GM12801 (cell line): Measurements from ENCODE around the gene BATF.

Experiments
- TF ChIP-seq, protein P1 (sequence below): IDR thresholded peaks from one replicate; pipeline ENCODE4 v1.5.1; 2011; ENCODE audit warnings: control low read depth; ENCODE audit not compliant: insufficient read length; ENCODE audit errors: extremely low read depth

BATF gene

GRCh38 chr14:75487155-75487671 is 35.1 kb upstream of the BATF start:
- TF ChIP-seq, protein P1, sequence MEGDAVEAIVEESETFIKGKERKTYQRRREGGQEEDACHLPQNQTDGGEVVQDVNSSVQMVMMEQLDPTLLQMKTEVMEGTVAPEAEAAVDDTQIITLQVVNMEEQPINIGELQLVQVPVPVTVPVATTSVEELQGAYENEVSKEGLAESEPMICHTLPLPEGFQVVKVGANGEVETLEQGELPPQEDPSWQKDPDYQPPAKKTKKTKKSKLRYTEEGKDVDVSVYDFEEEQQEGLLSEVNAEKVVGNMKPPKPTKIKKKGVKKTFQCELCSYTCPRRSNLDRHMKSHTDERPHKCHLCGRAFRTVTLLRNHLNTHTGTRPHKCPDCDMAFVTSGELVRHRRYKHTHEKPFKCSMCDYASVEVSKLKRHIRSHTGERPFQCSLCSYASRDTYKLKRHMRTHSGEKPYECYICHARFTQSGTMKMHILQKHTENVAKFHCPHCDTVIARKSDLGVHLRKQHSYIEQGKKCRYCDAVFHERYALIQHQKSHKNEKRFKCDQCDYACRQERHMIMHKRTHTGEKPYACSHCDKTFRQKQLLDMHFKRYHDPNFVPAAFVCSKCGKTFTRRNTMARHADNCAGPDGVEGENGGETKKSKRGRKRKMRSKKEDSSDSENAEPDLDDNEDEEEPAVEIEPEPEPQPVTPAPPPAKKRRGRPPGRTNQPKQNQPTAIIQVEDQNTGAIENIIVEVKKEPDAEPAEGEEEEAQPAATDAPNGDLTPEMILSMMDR = no peak

- TF ChIP-seq, protein P1 = no peak
Observed at GRCh38 chr14:75489480-75489837, 32.8 kb upstream of the BATF start.

- TF ChIP-seq, protein P1 = no peak
Observed at GRCh38 chr14:75491376-75491978, 30.8 kb upstream of the BATF start.

DNA sequence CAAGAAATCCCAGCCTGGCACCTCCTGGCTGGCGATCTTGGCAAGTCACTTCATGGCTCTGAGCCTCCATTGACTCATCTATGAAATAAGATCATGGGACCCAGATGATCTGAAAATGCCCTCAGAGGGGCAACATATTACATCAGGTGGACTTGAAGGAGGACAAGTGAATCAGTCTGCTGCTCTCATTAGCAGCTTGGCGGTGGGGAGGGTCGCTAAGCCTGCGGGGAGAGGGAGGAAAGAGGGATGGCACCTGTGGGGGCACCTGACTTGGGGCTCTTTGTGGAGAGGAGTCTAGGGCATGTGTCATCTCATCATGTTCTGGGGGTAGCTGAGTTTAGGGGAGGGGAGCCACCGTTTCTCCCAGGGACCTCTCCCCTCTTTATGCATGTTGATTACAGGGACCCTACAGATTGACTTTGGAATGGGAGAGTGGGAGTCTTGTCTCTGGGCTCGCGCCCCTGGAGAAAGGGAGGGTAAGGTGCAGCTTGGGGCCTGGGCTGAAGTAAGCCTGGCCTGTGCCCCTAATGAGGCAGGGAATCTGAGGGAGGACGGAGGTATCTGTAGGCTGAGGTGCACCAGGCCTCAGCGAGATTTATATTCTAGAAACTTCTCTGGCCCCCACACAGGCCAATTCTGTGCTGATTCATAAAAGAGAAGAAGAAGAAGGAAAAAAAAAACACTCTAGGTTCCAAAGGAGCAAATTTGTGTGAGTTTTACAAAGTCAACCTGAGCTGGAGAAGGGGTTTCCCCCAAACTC is 29.3 kb upstream of the BATF start:
- TF ChIP-seq, protein P1 = no peak

DNA sequence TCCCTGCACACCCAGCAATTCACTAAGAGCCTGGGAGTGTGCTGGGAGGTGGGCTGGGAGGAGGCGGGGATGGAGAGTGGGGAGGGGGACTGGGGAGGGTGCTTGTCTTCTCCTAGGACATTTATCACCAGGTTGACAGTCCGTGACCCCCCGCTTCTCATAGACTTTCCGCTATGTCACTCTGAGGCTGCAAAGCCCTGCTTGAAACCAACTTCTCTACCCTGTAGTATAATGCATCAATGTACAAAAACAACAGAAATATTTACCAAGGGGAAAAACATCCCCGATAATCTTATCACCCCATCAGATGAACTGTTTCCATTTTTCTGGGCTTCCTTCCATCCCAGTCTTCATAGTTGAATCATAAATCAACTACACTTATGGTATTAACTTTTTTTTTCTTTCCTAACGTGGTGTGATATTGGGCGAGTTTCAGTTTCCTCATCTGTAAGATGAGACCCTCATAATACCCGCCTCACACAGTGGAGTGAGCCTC is 28.6 kb upstream of the BATF start:
- TF ChIP-seq, protein P1 = no peak

GRCh38 chr14:75494896-75495295 is 27.4 kb upstream of the BATF start:
- TF ChIP-seq, protein P1 = no peak

DNA sequence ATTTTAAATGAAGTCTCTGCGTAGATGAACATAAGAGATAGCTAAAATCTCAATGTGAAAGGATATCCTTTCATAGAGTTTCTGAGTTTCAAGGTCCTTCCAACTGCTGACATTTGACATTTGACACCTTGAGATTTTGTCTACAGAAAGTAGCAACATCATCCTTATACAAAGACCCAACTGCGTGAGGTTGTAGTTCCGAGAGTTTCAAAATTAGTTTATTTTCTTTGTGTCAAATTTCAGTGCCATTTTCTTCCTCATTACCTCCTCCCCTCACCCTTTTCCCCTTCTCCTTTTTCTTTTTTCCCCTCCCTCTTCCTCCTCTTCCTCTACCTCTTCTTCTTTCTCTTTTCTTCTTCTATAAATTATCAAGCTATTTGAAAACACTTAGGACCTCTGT is 26.9 kb upstream of the BATF start:
- TF ChIP-seq, protein P1 = no peak
